Measurements from ENCODE around the gene BMF. TPM values are rescaled to one million over a fixed set of nuclear protein-coding genes. Genes with fewer than 3 reads are reported as not detected.
A peak's percentile ranks its signal among the peaks of the same experiment; 100 is the strongest.

The BMF gene
- total RNA-seq, 2 donors from 2014 or later, result 23.7 to 25.9 TPM

DNA sequence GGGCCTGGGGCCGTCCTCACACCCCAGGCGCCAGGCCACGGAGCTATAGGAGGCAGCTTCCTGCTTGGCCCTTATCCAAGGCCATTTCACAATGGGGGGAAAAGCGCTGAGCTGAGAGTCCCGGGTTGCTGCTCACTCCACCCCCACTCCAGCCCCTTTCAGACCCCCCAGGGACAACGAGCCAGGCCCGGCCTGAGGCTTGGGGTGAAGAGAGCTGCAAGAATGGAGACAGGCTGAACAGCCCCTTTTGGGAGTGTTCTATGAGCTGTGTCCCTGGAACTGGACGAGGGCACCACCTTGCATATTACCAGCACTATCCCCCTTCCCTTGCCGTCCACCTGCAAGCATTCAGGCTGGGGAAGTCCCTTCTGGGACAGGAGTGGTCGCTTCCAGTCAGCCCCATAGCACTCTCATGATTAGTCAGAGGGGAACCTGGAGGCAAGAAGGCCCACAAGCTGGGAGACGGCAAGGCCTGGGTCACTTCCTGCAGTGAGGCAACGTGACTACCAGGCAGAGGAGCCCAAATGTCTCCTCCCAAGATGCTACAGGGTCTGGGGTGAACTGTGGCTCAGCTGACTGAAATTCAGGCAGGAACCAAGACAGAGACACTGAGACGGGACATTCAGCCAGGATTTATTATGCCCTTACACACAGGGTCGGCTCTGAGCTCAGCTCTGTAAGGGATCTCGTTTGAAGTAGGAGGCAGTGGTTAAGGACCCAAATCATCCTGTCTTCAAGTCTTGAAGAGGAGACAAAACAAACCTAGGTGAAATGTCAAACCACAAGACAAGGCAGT, 61.1 kb downstream of the BMF start:
- DNase-seq (peak; percentile 79 to 84), ATAC-seq (replicated peaks in 1 of 2) (peak; percentile 72 to 79)
- Mint-ChIP-seq H3K9me3 (peaks cover 0 to 4% of the 10 kb centered on the region in 2 donors), H3K27ac (peak overlapping the region; percentile 94), H3K27me3 (ENCODE audit: low read depth) (no peaks in the 10 kb centered on the region), H3K36me3 (ENCODE audit: insufficient read depth in 2 of 2) (peaks cover 3% of the 10 kb centered on the region in 2 donors), H3K4me1 (ENCODE audit: low read depth) (peaks cover 80% of the 10 kb centered on the region), H3K4me3 (peak overlapping the region; percentile 78)

DNA sequence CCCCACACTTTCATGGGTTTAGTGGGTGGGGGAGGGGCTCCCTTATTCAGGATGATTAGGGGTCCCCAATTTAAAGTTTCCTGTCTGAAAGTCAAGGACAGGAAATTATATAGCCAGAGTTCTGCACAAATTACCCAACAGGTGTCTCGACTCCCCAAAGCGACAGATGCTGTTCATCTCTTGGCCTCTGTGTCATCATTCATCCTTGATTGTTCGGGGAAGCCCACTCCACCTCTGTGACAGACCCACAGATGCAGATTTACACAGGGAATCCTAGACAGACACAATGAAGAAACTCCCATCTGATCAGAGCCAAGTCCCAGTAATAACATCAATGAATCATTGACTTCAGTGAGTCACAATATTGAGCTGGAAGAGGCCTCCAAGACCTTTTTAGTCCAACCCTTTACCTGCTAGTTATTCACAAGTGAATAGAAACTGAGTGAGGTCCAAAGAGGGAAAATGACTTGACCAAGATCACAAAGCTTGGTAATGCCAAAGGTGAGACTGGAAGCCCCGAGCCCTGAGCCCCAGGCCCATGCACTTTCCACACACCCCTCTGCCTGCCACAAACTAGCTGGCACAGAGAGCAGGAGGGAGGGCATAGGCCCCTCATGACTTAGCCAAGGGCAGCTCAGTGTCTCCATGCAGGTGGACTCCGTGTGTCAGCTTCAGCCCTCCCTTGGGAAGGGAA, 61.8 kb downstream of the BMF start:
- Mint-ChIP-seq H3K36me3 (ENCODE audit: insufficient read depth in 2 of 2) (peaks cover 3% of the 10 kb centered on the region in 2 donors), H3K4me3 (peak overlapping the region; percentile 78), H3K9me3 (peaks cover 0 to 4% of the 10 kb centered on the region in 2 donors), H3K27me3 (ENCODE audit: low read depth) (no peaks in the 10 kb centered on the region), H3K4me1 (ENCODE audit: low read depth) (peaks cover 72% of the 10 kb centered on the region), H3K27ac (peak overlapping the region; percentile 81)
- ATAC-seq (replicated peaks in 1 of 2) (peak; percentile 32 to 49), DNase-seq (peak; percentile 15 to 17)

DNA sequence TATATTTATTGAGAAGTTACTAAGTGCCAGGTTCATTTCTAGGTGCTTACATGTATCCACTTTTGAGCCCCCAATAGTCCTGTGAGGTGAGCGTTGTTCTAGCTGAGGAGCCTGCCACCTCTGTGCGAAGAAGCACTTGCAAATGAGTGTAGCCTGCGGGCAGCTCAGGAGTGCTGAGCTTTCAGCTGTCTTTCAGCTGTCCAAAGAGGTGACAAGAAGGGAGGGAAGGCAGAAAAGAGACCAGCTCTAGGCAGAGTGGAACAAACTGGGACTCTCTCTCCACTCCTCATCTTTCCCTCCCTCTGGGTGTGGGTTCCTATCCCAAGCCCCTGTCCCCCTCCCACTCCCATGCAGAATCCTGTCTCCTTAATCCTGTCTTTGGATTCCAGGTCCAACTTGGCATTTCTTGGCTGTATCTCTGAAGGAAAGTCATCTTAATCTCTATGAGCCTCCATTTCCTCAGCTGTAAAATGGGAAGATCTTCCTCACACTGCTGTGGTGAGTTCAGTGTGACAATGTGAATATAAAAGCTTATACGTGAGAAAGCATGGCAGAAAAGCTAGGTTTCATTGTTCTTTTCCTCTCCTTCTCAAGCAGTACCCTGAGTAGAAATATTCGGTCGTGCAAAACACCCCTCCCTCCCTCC, 63.0 kb downstream of the BMF start:
- no peak overlapping the region for H3K27ac Mint-ChIP-seq
- peaks cover 0 to 4% of the 10 kb centered on the region in 2 donors for H3K9me3 Mint-ChIP-seq
- peaks cover 3% of the 10 kb centered on the region in 2 donors for H3K36me3 Mint-ChIP-seq (ENCODE audit: insufficient read depth in 2 of 2)
- peak overlapping the region; percentile 59 to 81 for H3K4me3 Mint-ChIP-seq
- H3K4me1 Mint-ChIP-seq (ENCODE audit: low read depth), result peaks cover 79% of the 10 kb centered on the region
- peak in 1 of 2 donors; percentile 3 for ATAC-seq (replicated peaks in 1 of 2)
- no peaks in the 10 kb centered on the region for H3K27me3 Mint-ChIP-seq (ENCODE audit: low read depth)
- no peak for DNase-seq

DNA sequence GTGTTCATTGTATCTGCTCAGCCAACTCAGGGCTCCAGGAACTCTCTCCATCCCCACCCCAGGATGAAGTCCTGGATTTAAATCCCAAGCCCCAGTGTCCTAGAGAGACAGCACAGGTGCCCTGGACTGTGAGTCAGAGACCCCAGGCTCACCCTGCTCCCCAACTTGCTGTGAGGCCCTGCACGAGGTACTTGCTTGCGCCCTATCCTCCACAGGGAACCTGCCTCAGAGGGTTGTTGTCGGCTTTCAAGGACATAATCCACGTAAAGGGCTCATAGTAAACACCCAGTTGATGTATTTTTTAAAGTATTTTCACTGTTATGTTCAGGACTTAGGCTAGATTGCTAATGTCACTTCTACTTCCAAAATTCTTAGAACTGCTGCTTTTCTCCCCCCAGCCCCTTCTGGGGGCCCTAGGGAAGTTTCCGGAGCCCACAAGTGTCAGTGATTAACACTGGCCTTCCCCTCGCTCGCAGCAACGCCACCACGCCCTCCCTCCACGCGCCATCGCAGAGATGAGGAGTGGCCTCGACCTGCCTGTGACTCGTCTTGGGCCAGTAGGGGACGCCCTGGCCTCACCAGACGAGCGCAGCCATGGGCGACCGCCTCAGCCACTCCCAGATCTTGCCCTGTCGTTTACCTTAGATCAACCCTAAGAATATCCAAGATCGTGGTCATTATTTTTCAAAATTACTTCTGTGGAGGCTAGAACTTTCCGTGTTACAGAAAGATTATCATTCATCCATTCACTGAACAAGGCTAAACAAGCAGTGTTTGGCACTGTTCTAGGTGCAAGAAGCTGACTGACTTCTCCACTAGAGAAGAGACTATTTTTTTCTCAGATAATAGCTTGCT, 63.7 kb downstream of the BMF start:
- Mint-ChIP-seq H3K4me1 (ENCODE audit: low read depth) (peaks cover 81% of the 10 kb centered on the region), H3K9me3 (no peaks in the 10 kb centered on the region), H3K4me3 (peak overlapping the region; percentile 59 to 81), H3K36me3 (ENCODE audit: insufficient read depth in 2 of 2) (peaks cover 0 to 3% of the 10 kb centered on the region in 2 donors), H3K27ac (peak overlapping the region; percentile 60), H3K27me3 (ENCODE audit: low read depth) (no peaks in the 10 kb centered on the region)
- ATAC-seq (replicated peaks in 1 of 2) (peak; percentile 80 to 84), DNase-seq (peak; percentile 90 to 92)

DNA sequence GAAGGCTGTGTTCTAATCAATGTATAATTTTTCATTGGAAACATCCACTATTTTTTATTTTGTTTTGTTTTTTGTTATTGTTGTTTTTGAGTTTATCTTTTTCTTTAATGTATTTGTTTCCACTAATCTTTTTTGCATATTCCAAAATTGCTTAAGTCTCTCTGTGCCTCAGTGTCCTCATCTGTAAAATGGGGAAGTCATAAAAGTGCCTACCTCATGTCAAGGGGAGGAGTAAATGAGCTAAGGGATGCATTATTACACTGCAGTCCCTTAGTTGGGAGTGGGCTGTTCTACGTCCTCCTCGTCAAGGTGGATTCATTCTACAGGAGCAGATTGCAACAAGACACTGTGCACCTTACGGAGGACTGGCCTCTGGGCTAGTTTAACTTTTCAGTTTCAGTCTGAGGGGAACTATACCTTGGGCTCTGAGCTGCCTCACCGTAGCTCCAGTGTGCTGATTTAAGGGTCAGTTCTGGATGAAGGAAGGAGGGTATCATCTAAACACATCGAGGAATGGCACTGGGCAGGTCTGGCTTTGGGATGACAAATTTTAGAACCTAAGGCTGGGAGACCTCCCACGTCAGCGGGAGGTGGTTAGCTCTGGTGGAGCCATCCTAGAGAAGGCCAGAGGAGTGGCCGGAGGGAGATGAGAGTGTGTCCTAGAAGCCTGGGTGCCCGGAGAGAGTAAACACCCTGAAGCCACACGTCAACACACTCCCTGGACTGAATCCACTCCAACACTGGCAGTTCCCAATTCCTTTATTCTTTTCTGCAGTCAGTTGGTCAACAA, 64.6 kb downstream of the BMF start:
- H3K4me3 Mint-ChIP-seq, result peak overlapping the region; percentile 59 to 81
- DNase-seq (no peak), ATAC-seq (replicated peaks in 1 of 2) (no peak)
- H3K27ac Mint-ChIP-seq, result peak overlapping the region; percentile 60
- no peaks in the 10 kb centered on the region for H3K27me3 Mint-ChIP-seq (ENCODE audit: low read depth)
- H3K4me1 Mint-ChIP-seq (ENCODE audit: low read depth), result peaks cover 80% of the 10 kb centered on the region
- H3K9me3 Mint-ChIP-seq, result no peaks in the 10 kb centered on the region
- peaks cover 0 to 1% of the 10 kb centered on the region in 2 donors for H3K36me3 Mint-ChIP-seq (ENCODE audit: insufficient read depth in 2 of 2)

DNA sequence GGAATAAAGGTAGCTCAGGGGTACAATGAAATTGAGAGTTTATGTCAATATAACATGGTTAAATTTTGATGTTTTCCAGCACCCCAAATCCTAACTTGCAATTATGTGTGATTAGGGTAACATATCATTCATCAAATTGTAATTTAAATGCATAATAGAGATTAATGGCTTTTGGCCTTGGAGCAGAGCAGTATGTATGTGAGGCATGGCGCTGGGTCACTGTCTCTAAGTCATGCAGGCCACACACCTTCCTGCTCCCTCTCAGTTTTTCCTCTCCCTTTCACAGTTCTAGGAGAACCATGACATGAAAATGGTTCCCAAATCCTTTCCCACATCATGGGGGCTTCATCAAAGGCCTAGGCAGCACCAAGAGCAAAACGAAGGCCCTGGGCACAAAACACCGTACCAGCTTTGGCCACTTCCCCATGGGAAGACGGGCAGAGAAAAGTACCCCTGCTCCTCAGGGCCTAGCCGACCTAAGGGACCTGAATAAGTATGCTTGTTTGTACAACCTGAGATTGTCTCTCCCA, 65.8 kb downstream of the BMF start:
- no peaks in the 10 kb centered on the region for H3K9me3 Mint-ChIP-seq

DNA sequence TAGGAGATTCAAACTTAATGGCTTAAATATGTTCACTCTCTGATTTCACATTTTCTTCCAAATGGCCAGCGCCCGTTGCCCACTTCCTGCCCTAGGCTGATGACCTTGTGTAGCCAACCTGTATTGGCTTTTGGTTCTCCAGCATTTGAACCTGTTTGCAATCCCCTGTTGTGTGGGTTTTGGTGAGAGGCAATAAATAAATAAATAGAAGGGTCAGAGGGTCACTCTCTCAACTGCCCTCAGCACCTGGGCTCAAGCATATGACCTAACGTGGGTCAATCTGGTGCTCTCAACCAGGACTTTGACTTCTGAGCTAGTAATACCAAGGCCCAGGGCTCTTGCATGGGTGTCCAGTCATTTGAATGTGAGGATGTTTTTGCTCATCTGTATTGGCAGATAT, 67.9 kb downstream of the BMF start:
- Mint-ChIP-seq H3K9me3 (no peaks in the 10 kb centered on the region), H3K4me1 (ENCODE audit: low read depth) (peaks cover 67% of the 10 kb centered on the region), H3K36me3 (ENCODE audit: insufficient read depth in 2 of 2) (peaks cover 10 to 21% of the 10 kb centered on the region in 2 donors), H3K27me3 (ENCODE audit: low read depth) (no peaks in the 10 kb centered on the region), H3K4me3 (peak overlapping the region; percentile 69 to 98), H3K27ac (peak overlapping the region; percentile 21)
- ATAC-seq (replicated peaks in 1 of 2), result no peak
- DNase-seq, result no peak

More for the DNA sequence above, 65.8 kb downstream of the BMF start:
- no peak for ATAC-seq (replicated peaks in 1 of 2)
- Mint-ChIP-seq H3K4me3 (no peak overlapping the region), H3K27me3 (ENCODE audit: low read depth) (no peaks in the 10 kb centered on the region), H3K4me1 (ENCODE audit: low read depth) (peaks cover 68% of the 10 kb centered on the region), H3K27ac (no peak overlapping the region), H3K36me3 (ENCODE audit: insufficient read depth in 2 of 2) (peaks cover 8 to 10% of the 10 kb centered on the region in 2 donors)
- no peak for DNase-seq

DNA sequence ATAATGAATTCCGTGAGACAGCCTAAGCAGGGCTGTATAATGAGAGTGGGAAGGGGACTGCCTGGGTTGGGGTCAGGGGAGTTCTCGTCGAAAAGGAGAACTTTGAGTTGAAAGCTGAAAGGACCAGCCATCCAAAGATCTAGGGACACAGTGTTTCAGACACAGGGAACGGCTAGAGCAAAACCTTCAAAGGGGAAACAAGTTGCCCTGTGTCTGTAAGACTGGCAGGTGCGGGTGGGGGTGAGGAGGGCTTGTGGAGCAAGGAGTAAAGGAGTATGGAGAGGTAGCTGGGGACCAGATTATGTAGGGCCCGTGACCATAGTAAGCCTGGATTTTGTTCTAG, 68.4 kb downstream of the BMF start:
- DNase-seq, result no peak
- Mint-ChIP-seq H3K4me3 (peak overlapping the region; percentile 69 to 98), H3K27me3 (ENCODE audit: low read depth) (no peaks in the 10 kb centered on the region), H3K9me3 (no peaks in the 10 kb centered on the region), H3K4me1 (ENCODE audit: low read depth) (peaks cover 63% of the 10 kb centered on the region), H3K27ac (peak overlapping the region; percentile 21), H3K36me3 (ENCODE audit: insufficient read depth in 2 of 2) (peaks cover 10 to 21% of the 10 kb centered on the region in 2 donors)
- ATAC-seq (replicated peaks in 1 of 2), result no peak

DNA sequence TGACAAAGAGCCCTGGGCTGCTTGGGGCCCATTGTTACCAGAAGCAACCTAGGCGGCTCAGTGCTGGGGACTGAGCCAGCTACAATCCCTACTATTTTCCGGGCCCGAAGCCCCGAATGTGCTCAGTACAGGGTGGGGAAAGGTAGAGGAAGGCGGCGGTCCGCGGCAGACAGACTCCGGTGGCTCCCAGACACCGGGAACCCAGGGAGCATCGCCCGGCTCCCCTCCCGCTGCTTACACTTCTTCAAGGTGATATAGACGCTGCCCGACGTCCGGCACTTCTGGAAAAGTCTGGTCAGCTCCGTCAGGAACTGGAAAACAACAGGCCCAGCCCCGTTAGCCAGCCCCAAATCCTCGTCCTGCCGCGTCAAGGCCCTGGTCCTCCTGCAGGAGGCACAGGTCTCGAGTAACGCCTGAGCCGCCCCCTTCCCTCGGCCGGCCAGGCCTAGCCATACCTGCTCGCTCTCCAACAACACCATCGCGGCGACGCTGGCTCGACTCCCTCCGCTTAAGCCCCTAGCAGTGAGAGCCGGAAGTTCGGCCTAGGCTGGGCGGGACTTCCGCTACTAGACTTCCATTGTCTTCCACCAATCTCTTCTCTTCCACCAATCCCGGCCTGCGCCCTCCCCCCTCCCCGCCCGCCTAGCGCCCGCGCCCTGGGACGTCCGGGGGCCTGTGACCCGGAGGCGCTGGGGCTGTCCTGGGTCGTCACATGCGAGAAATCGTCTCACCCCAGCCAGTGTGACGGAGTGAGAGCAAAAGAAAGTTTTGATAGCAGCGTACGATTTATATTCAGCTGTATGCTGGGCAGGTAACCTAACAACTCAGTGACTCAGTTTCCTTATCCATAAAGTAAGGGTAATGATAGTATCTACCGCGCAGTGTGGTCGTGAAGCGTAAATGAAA, 69.8 kb downstream of the BMF start, which contains the start of gene SRP14:
Gene SRP14 (minus strand): TSS at position 544 of the 906 bp plus-strand sequence. CDS start 65 bp downstream, at position 479.
- Mint-ChIP-seq H3K4me3 (peak within 1 kb of the TSS; percentile 98), H3K27me3 (ENCODE audit: low read depth) (no peaks in the 10 kb centered on the region), H3K36me3 (ENCODE audit: insufficient read depth in 2 of 2) (peaks cover 10 to 29% of the 10 kb centered on the region in 2 donors), H3K4me1 (ENCODE audit: low read depth) (peaks cover 58% of the 10 kb centered on the region), H3K9me3 (no peaks in the 10 kb centered on the region), H3K27ac (peak within 1 kb of the TSS; percentile 99)
- ATAC-seq (replicated peaks in 1 of 2), result peak; percentile 95 to 97
- peak; percentile 93 to 94 for DNase-seq

DNA sequence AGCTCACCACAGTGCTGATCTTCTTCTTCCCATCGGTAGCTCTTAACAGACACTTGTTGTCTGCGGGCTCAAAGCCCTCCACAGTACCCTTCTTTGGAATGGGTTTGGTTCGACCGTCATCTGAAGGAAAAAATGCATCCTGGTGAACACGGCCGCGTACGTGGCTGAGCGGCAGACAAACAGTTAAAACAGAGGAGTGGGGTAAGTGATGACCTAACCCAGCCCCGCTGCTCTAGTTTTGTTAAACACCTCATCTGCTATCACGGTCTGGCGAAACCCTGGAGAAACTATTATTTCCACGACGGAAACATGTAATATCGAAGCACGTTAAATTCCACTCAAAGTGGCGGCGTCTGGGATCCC, 70.4 kb downstream of the BMF start:
- Mint-ChIP-seq H3K27me3 (ENCODE audit: low read depth) (no peaks in the 10 kb centered on the region), H3K36me3 (ENCODE audit: insufficient read depth in 2 of 2) (peaks cover 10 to 29% of the 10 kb centered on the region in 2 donors), H3K9me3 (no peaks in the 10 kb centered on the region), H3K4me3 (peak overlapping the region; percentile 98), H3K27ac (peak overlapping the region; percentile 99), H3K4me1 (ENCODE audit: low read depth) (peaks cover 56% of the 10 kb centered on the region)
- ATAC-seq (replicated peaks in 1 of 2), result no peak
- no peak for DNase-seq
